GM12865 (cell line): ENCODE measurements around the gene SERPIND1.

Experiments
- DNase-seq: peaks from one replicate; pipeline ENCODE4 v3.0.0; 2010; ENCODE audit warnings: low read depth
- H3K4me3 ChIP-seq: 2 replicates; pipeline ENCODE4 v1.5.1; 2011; ENCODE audit warnings: mild to moderate bottlenecking, low read depth, low read length, control low read depth
- TF ChIP-seq, protein P1 (sequence below): IDR thresholded peaks from 2 replicates; pipeline ENCODE4 v1.5.1; 2011; ENCODE audit warnings: low read length, control low read depth, low read depth, inconsistent platforms; ENCODE audit not compliant: insufficient read depth; ENCODE audit errors: missing control alignments

The SERPIND1 gene

DNA sequence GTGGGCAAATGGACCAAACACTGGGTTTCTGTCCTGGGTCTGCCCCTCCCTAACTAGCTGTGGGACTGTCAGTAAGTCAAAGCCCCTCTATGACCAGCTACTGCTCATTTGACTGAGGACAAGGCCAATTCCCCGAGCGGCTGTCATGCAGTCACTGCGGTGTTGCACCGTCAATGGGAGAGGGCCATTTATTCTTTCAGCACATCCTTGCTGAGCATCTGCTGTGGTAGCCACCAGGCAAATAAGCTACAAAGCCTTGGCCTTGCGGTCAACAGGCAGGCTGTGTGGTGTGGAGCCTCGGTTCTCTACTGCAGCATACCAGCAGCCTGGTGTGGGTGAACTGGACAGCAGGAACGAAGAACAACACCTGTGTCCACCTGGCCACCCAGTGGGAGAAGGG lies 25.8 kb upstream of the SERPIND1 start:
- no peak for DNase-seq
- H3K4me3 ChIP-seq: no peak overlapping the region
- TF ChIP-seq, protein P1, sequence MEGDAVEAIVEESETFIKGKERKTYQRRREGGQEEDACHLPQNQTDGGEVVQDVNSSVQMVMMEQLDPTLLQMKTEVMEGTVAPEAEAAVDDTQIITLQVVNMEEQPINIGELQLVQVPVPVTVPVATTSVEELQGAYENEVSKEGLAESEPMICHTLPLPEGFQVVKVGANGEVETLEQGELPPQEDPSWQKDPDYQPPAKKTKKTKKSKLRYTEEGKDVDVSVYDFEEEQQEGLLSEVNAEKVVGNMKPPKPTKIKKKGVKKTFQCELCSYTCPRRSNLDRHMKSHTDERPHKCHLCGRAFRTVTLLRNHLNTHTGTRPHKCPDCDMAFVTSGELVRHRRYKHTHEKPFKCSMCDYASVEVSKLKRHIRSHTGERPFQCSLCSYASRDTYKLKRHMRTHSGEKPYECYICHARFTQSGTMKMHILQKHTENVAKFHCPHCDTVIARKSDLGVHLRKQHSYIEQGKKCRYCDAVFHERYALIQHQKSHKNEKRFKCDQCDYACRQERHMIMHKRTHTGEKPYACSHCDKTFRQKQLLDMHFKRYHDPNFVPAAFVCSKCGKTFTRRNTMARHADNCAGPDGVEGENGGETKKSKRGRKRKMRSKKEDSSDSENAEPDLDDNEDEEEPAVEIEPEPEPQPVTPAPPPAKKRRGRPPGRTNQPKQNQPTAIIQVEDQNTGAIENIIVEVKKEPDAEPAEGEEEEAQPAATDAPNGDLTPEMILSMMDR: no peak

DNA sequence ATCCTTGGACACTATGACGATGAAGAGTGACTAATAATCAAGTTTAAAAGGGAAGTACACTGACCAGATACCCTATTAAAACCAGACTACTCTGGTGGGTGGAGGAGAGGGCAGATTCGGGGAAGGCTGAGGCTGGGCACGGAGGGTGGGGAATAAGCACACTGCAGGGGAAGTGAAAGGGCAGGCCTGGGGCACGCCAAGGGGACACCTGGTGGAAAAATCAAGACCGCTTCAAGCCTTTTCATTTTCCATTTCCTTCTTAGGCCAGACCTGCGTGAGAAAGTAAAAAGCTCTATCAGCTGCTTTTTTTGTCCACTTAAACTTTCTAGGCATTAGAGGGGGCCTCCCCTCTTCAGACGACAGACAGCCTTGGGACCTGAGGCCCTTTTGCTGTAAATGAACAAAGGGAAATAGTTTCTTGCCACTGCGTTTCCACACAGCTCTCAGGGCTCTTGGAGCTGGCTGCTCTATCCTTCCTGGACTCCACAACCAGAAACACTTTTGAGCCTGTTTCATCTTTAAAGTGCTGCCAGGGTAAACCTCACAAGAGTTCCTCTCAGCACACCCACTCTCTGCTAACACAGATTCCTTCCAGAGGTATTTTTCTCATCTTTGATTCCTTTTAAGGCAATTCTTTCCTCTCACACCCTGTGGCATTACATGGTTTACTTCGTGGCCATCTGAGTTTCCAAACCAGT lies 25.0 kb upstream of the SERPIND1 start:
- TF ChIP-seq, protein P1: no peak
- no peak overlapping the region for H3K4me3 ChIP-seq
- peak; percentile 90 for DNase-seq

DNA sequence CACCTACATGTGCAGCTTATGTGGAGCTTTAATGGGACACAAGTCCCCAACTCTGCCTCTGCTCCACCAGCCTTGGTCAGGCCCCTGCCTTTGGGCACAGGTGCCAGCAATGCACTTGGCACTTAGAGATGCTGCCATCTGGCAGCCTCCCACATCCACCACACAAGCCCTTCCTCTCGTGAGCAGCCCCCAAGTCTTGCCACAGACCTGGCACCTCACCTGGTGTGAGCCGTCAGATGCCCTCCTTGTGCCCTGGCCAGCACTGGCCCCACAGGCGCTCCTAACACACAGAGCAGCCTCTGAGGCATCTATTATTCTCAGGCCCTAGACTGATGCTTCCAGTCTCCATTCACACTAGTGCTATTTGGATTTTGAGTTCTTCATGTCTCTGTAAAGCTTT lies 24.5 kb upstream of the SERPIND1 start:
- H3K4me3 ChIP-seq: no peak overlapping the region; the same call in 1 of the 2 replicates
- TF ChIP-seq, protein P1: no peak
- DNase-seq: no peak

DNA sequence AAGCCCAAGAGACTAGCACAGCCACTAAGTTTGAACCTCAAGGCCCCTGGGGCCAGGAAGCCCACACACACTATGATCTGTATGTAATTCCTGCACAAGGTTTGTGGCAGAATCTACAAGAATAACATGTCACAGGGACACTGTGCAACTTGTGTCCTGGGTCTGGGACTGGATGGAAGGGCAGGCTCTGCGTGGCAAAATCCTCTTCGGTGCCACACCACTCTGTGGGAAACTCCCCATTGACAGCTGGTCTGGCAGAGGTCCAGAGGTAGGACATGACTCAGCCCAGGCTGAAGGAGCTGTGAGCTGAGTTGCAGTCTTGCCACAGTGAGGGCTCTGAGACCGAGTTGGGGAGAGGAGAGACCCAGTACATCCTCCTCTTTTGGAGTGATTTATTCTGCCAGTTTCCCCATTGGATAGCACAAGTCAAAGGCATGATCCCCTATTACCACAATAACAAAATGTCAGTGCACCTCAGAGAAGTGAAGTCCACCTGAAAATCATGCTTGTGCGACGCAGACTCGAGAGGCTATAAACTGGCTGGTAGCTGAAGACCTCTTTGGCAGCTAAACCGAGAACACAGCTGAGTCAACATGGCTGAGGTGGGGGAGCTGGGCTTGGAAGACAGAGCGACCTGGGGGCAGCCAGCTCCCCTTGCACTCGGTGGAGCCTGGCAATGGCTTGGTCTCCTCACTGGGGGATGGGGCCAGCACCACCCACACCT lies 23.3 kb upstream of the SERPIND1 start:
- H3K4me3 ChIP-seq: no peak overlapping the region
- peak; percentile 86 for DNase-seq
- TF ChIP-seq, protein P1: no peak

DNA sequence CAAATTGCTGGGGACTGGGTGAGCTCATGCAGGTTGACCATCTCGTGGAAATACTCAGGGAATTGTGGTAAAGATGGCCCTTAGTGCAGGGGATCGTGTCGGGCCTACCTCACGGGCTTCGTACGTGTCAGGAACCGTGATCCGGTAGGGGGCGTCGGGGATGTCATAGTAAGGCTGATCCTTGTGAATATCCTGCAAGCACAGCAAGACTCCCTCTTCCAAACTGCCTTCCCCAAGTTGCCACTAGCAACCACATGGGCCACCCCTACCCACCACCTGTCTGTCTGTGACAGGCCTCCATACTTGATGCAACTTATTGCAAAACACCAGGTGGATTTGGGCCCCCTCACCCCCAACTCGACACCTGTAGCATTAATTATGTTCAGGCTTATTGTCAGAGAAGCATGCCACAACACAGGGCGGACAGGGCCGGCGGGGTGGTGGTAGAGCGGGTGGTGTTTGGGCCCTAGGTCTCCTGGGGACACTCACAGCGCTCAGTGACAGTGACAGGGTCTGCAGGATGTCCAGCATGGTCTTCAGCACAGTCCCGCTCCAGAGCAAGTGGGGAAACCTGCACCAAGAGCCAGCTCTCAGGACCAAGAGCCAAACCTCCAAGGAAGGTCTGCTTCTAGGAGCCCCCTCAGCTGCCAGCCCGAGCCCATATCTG lies 22.6 kb upstream of the SERPIND1 start:
- no peak overlapping the region for H3K4me3 ChIP-seq
- TF ChIP-seq, protein P1: no peak
- DNase-seq: no peak

DNA sequence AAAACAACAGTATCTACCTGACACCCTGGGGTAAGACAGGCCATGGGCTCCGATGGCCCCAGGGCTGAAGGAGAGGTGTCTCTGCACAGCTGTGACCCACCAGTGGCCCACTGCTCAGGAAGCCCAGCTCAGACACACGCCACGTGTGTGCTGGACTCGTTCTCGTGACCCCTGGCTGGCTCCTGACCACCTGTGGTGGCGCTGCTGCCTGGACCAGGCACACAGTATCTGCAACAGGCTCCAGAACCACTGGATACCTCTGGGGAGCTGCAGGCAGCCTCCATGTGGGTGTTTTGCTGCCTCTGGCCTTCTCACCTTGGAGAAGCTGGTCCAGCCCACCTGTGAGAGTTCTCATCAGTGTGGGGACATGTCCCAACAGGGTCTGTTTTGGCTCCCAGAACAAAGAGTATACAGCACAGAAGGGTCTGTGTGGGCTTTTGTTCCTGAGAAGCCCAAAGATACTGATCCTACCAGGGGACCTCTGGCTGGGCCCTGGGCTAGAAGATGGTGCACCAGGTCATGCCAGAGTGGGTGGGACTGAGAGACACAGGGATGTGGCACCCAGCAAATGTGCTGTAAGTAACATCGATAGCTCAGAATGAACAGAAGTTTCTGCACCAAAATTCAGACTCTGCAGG lies 21.7 kb upstream of the SERPIND1 start:
- TF ChIP-seq, protein P1: no peak
- DNase-seq: no peak
- no peak overlapping the region for H3K4me3 ChIP-seq
